Natural killer cell treated with Interleukin-12 subunit alpha and Interleukin-12 subunit beta and Interleukin-15 and Interleukin-18, amount 100 ng/mL, for 72 hours (primary cell): ENCODE results near the gene LGR4. TPM values are rescaled to one million over a fixed set of nuclear protein-coding genes. Genes with fewer than 3 reads are reported as not detected.

Experiments used
- ATAC-seq, 2 donors: fragments of 150-1000 bp; cut with Tn5 transposase in 1 of 2; sonication (Bioruptor Pico), chemical (Tn5 transposase) in 1 of 2; 2 replicates each; pipeline ENCODE4 v1.10.0; 2021
- DNase-seq: peaks from one replicate; pipeline ENCODE4 v3.0.0; 2022; ENCODE audit warnings: low spot score
- H3K27ac Mint-ChIP-seq, 2 donors: 1 replicate in 1 of 2; 2 replicates in 1 of 2; pipeline ENCODE4 v1.8.0; 2022; ENCODE audit warnings: mixed read lengths in 2 of 2, mild to moderate bottlenecking in 1 of 2, moderate library complexity in 1 of 2
- H3K27me3 Mint-ChIP-seq, 2 donors: 1 replicate in 1 of 2; 2 replicates in 1 of 2; pipeline ENCODE4 v1.8.0; 2022; ENCODE audit warnings: mixed read lengths in 2 of 2
- H3K36me3 Mint-ChIP-seq: one replicate; pipeline ENCODE4 v1.8.0; 2022; ENCODE audit warnings: mixed read lengths
- H3K4me1 Mint-ChIP-seq, 2 donors: 1 replicate in 1 of 2; 2 replicates in 1 of 2; pipeline ENCODE4 v1.8.0; 2022; ENCODE audit warnings: low read depth in 2 of 2, mixed read lengths in 2 of 2, mild to moderate bottlenecking in 1 of 2
- H3K4me3 Mint-ChIP-seq: one replicate; pipeline ENCODE4 v1.8.0; 2022; ENCODE audit warnings: mixed read lengths
- H3K9me3 Mint-ChIP-seq: 2 replicates; pipeline ENCODE4 v1.8.0; 2022; ENCODE audit warnings: mixed read lengths
- total RNA-seq, 2 donors: library from RNA; stranded (reverse); gene quantifications; one replicate each; pipeline ENCODE4 v1.2.3, GENCODE V29; 2022

The LGR4 gene
- total RNA-seq, 2 donors from 2014 or later: 0.05 TPM; not detected in 1

DNA sequence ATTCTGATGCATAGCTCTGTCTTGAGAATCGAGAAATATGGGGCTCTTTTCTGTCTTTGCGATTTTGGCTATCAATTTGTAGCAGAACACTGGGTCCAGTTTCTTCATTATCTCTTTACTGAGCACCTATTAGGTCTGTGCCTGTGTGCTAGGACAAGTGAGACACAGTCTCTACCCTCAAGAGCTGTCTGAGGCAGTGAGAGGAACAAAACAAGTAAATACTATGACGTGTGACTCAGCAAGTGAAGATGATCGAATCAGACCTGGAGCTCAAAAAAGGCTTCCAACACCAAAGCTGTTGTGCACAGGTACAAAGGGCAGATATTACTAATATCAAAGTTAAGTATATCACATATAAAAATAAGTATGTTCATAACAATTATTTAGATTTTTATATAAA, 52.4 kb downstream of the LGR4 start:
- peaks cover 5 to 10% of the 10 kb centered on the region in 2 donors for H3K27me3 Mint-ChIP-seq
- no peak overlapping the region for H3K27ac Mint-ChIP-seq
- H3K9me3 Mint-ChIP-seq: no peaks in the 10 kb centered on the region
- no peak for DNase-seq
- H3K4me3 Mint-ChIP-seq: no peak overlapping the region
- no peaks in the 10 kb centered on the region for H3K36me3 Mint-ChIP-seq
- no peaks in the 10 kb centered on the region for H3K4me1 Mint-ChIP-seq
- ATAC-seq: no peak

DNA sequence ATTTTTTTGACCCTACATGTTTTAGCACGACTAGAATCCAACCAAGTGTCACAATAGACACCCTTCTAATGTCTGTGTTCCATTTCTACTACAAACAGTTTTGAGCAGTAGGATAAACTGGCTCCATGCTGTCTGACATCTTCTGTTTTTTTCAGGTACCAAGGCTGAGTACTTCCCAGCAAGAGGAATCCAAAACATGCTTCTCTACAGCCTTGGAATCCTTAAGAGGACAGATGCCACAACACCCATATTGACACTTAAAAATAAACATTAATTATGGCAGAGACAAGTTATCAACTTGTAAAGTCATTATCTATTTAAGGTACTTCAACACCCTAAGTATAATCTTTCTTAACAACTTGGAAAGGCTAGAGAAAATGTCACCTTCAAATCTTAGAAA, 54.2 kb downstream of the LGR4 start:
- no peaks in the 10 kb centered on the region for H3K9me3 Mint-ChIP-seq
- ATAC-seq: no peak
- H3K36me3 Mint-ChIP-seq: no peaks in the 10 kb centered on the region
- H3K27me3 Mint-ChIP-seq: peaks cover 6 to 11% of the 10 kb centered on the region in 2 donors
- no peak overlapping the region for H3K4me3 Mint-ChIP-seq
- no peak overlapping the region for H3K27ac Mint-ChIP-seq
- no peak for DNase-seq
- no peaks in the 10 kb centered on the region for H3K4me1 Mint-ChIP-seq

DNA sequence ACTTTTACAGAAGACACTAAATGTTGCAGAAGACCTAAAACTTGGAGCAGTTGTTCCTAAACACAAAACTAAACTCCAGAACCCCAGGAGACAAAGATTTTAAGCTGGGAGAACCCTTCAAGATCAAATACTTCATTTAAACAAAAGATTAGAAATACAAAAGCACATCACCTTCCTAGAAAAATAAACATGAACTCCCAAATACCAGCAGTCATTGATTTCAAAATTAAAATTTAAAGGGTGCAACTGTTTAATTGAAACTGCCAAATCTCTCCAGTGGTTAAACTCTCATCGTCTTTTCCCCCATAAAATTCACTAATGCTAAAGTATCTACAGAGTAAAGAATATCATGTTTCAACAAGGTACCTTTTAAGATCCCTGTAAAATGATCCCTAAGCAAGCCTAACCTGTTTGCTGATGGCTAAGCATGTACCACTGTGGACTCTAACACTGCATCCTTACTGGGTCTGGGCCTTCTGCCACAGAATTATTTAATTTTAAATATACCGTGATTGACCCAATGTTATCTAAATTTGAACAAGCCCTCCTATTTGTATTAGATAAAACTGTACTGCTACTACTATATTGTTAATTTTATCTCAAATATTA, 55.9 kb downstream of the LGR4 start:
- H3K9me3 Mint-ChIP-seq: no peaks in the 10 kb centered on the region
- H3K27me3 Mint-ChIP-seq: peaks cover 6 to 7% of the 10 kb centered on the region in 2 donors
- no peaks in the 10 kb centered on the region for H3K4me1 Mint-ChIP-seq
- H3K4me3 Mint-ChIP-seq: no peak overlapping the region
- H3K36me3 Mint-ChIP-seq: no peaks in the 10 kb centered on the region
- ATAC-seq (no peak), DNase-seq (no peak)
- no peak overlapping the region for H3K27ac Mint-ChIP-seq

DNA sequence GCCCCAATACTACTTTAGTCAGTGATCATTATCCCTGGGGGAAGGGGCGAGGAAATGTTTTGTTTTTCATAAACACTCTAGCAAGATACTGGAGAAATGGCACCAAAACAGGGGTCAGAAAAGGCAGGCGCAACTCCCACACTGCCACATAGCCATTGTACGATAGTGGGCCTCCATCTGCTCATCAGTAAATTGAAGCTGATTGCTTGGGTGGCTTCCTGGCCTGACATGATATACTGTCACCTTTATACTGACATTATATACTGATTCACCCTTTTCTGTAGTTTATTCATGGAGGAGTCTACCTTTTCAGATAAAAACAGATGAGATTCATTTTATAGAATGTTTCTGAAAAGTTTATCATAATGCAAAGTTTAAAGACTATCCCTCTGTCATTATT, 57.9 kb downstream of the LGR4 start:
- Mint-ChIP-seq H3K27ac (no peak overlapping the region), H3K9me3 (peaks cover 2% of the 10 kb centered on the region), H3K4me3 (no peak overlapping the region), H3K36me3 (no peaks in the 10 kb centered on the region), H3K27me3 (peaks cover 6 to 7% of the 10 kb centered on the region in 2 donors), H3K4me1 (no peaks in the 10 kb centered on the region)
- no peak for DNase-seq
- ATAC-seq: no peak

DNA sequence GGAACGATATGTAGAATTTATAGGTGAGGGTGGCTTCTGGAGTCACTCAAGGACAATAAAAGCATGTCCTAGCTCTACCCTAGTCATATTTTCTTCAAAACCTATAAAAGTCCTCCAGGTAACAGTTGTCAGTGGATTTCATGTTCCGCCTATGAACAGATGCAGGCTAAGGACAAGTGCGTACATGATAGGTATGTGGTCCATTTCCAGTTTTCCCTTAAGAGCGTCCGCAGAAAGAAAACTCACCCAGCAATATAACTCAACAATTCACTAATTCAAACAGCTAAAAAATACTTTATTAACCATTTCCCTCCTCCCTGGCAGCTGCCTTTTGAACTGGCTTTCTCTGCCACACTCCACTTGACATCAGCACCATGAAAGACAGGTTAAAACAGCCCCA, 59.4 kb downstream of the LGR4 start:
- Mint-ChIP-seq H3K27ac (no peak overlapping the region), H3K4me1 (no peaks in the 10 kb centered on the region), H3K4me3 (no peak overlapping the region), H3K9me3 (peaks cover 5% of the 10 kb centered on the region), H3K27me3 (peaks cover 6 to 7% of the 10 kb centered on the region in 2 donors), H3K36me3 (no peaks in the 10 kb centered on the region)
- DNase-seq (no peak), ATAC-seq (no peak)

DNA sequence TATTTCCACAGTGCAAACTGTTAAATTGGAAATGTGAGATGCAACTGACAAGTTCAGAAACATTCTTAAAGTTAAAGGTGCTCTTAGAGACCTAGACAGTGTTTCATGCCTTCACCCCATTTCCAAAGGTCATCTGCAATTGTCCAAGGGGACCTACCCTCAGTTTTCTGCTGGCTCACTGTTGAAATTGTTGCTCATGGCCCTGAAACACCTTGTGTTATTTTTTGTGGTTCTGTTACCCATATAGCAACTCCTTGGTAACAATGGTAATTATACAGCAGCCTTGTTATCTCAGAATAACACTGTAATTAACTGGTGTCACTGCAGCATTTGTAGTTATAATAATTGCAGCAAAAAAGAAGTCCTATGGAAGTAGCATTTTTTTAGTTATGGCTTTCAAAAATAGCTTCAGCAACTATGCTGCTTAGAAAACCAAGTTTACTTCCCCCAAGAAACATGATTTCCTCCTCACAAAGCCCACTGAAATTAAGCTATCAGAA, 60.3 kb downstream of the LGR4 start:
- no peak for ATAC-seq
- peaks cover 6 to 7% of the 10 kb centered on the region in 2 donors for H3K27me3 Mint-ChIP-seq

DNA sequence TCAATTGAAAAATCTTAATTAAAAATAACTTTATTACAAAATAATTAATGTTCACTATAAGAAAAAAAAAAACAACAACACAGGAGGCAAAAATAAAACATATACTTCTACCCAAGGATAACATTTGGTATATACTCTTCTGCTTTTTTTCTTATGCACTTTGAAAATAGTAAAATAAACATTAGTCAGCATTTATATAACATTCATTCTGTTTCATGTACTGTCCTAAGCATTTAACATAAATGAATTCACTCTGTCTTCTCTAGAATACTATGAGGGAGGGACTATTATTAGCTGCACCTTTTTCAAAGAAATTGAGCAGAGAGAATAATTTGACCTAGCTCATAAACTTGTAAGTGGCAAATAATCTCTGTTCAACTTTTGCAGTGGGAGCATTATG, 61.3 kb downstream of the LGR4 start:
- H3K4me3 Mint-ChIP-seq: no peak overlapping the region
- H3K27ac Mint-ChIP-seq: no peak overlapping the region
- ATAC-seq (no peak), DNase-seq (no peak)
- no peaks in the 10 kb centered on the region for H3K36me3 Mint-ChIP-seq
- H3K9me3 Mint-ChIP-seq: peaks cover 5% of the 10 kb centered on the region
- peaks cover 6 to 7% of the 10 kb centered on the region in 2 donors for H3K27me3 Mint-ChIP-seq
- H3K4me1 Mint-ChIP-seq: no peaks in the 10 kb centered on the region

More for the DNA sequence above, 60.3 kb downstream of the LGR4 start:
- Mint-ChIP-seq H3K4me1 (no peaks in the 10 kb centered on the region), H3K9me3 (peaks cover 5% of the 10 kb centered on the region), H3K36me3 (no peaks in the 10 kb centered on the region), H3K4me3 (no peak overlapping the region), H3K27ac (no peak overlapping the region)
- DNase-seq: no peak

DNA sequence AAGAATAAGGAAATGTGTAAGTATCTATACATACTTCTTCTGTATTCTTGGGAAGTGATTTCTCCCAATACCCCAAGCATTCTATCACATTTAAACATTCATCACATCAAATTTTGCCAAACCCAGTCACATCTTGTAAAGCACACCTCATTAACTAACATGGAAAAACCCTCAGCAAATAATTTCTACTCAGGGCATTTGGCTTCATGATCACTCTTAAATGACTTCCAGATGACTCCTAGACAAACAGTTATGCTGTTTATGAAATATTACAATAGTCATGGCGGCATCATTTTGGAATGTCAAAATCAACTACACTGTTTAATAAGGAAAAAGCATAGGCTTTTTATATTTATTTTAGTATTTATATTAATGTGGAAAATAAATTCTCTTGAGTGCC, 62.3 kb downstream of the LGR4 start:
- H3K9me3 Mint-ChIP-seq: peaks cover 5% of the 10 kb centered on the region
- no peak overlapping the region for H3K4me3 Mint-ChIP-seq
- no peaks in the 10 kb centered on the region for H3K36me3 Mint-ChIP-seq
- peaks cover 4% of the 10 kb centered on the region in 2 donors for H3K27me3 Mint-ChIP-seq
- H3K27ac Mint-ChIP-seq: no peak overlapping the region
- ATAC-seq (no peak), DNase-seq (no peak)
- H3K4me1 Mint-ChIP-seq: no peaks in the 10 kb centered on the region

DNA sequence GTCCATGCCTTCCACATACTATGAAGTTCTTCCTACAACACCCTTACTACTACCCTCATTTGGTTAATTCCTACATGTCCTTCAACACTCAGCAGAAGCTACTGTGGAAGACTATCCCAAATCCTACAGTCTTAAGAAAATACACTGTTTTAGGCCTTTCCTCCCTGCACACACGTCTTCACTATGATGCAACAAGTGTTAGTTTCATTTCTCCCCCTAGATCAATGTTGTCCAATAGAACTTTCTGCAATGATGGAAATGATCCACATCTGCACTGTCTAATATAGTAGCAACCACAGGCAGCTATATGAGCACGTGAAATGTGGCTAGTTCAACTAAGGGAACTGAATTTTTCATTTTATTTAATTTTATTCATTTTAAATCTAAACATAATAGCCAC, 62.8 kb downstream of the LGR4 start:
- Mint-ChIP-seq H3K4me3 (no peak overlapping the region), H3K36me3 (no peaks in the 10 kb centered on the region), H3K9me3 (peaks cover 5% of the 10 kb centered on the region), H3K27me3 (peaks cover 0 to 3% of the 10 kb centered on the region in 2 donors), H3K27ac (no peak overlapping the region), H3K4me1 (no peaks in the 10 kb centered on the region)
- no peak for ATAC-seq
- DNase-seq: no peak

DNA sequence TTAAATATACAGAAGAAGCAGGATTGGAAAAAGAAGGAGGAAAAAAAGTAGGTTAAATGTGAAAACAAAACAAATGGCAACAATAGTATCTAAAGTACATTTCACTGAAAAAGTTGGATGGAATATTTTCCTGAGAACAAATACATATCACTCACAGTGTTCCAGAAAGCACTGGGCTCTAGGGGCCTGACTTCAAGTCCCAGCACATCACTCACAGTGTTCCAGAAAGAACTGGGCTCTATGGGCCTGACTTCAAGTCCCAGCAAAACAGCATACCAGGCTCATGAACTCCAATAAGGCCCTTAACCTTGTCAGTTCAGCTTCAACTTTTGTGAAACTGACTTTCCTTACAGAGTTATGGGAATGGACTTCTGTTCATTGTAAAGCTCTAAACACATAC, 63.5 kb downstream of the LGR4 start:
- no peak for ATAC-seq

DNA sequence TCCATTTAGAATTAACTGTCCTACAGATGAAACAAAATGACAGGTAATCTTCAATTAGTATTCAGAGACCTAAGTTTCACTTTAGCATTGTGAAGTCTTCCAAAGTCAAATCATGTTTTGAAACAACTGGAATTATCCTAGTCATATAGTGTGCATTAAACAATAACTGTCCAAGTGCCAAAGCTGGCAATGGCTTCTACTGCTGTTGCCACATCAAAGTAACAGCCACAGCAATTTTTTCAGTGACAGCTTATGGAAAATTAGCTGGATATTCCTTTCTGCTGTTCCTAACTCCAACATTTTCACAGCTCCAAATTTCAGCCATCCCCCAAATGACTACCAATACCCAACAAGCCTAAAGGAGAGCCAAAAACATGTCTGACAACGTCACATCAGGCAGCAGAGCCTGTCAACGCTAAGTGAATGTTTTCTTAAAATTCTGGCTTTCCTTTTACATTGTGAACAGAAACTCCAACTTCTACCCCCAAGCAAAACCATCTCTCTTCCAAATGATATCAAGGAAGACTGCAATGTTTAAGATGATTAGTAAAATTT, 64.3 kb downstream of the LGR4 start:
- DNase-seq: no peak
- H3K4me1 Mint-ChIP-seq: no peaks in the 10 kb centered on the region
- no peak overlapping the region for H3K27ac Mint-ChIP-seq
- peaks cover 5% of the 10 kb centered on the region for H3K9me3 Mint-ChIP-seq
- no peak for ATAC-seq
- no peak overlapping the region for H3K4me3 Mint-ChIP-seq
- no peaks in the 10 kb centered on the region for H3K27me3 Mint-ChIP-seq
- H3K36me3 Mint-ChIP-seq: no peaks in the 10 kb centered on the region

More for the DNA sequence above, 63.5 kb downstream of the LGR4 start:
- Mint-ChIP-seq H3K27me3 (peaks cover 0 to 3% of the 10 kb centered on the region in 2 donors), H3K4me3 (no peak overlapping the region), H3K36me3 (no peaks in the 10 kb centered on the region), H3K4me1 (no peaks in the 10 kb centered on the region), H3K9me3 (peaks cover 5% of the 10 kb centered on the region), H3K27ac (no peak overlapping the region)
- DNase-seq: no peak

DNA sequence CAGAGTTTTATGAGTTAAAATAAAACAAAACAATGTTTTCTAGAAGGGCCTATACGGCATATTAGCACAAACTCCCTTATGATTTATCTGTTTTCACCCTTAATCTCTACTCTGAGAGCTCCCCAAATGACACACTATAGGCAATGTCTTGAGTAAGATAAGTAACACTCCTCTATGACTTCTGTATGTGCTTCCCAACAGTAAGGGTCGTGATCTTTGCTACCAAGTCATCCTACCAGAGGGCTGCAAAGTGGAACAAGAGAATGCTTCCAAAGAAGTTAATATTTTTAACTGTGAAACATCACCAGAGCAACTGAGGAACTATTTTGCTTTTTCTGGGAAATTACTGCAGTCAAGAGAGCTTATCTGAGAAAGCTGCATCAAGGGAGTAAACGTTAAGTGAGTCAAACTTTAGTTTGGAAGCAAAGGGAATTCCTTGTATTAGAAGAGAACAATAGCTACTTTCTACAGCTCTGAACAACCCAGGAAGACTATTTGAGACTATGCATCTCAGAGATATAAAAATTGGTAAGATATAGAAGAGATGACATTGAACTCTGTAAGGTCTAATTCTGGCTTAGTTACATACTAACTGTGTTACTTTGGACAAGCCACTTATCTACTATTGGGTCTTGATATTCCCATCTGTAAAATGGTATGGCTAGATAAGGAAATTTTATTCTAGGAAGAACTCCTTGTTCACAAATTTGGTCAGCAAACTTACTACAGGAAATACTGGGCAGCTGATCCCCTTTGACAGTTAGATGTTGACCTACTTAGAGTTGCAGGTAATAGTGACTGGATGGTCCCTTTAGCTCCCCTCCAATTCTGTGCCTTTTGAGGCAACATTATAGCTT, 65.9 kb downstream of the LGR4 start:
- no peaks in the 10 kb centered on the region for H3K4me1 Mint-ChIP-seq
- no peak overlapping the region for H3K4me3 Mint-ChIP-seq
- H3K9me3 Mint-ChIP-seq: peaks cover 5% of the 10 kb centered on the region
- no peaks in the 10 kb centered on the region for H3K27me3 Mint-ChIP-seq
- ATAC-seq (no peak), DNase-seq (no peak)
- no peak overlapping the region for H3K27ac Mint-ChIP-seq
- no peaks in the 10 kb centered on the region for H3K36me3 Mint-ChIP-seq

DNA sequence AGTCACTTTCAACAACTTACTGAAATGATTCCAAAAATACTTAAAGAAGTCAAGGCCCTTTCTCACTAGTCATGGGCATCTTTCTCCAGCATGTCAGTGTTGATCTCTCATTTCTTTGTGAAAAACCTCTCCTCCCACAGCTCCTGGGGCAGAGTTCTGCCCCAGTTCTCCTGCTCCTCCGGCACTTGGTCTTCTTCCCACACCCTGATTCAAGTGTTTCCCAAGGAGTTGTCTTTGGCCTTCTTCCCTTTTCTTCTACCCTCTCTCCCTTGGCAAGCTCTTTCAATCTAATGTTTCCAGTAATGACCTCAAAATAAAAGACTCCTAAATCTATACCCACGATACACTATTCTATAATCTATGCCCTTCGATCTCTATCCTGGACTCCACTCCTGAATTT, 67.5 kb downstream of the LGR4 start:
- DNase-seq: no peak
- ATAC-seq: no peak
- Mint-ChIP-seq H3K27ac (no peak overlapping the region), H3K9me3 (peaks cover 5% of the 10 kb centered on the region), H3K27me3 (no peaks in the 10 kb centered on the region), H3K36me3 (no peaks in the 10 kb centered on the region), H3K4me3 (no peak overlapping the region), H3K4me1 (no peaks in the 10 kb centered on the region)

DNA sequence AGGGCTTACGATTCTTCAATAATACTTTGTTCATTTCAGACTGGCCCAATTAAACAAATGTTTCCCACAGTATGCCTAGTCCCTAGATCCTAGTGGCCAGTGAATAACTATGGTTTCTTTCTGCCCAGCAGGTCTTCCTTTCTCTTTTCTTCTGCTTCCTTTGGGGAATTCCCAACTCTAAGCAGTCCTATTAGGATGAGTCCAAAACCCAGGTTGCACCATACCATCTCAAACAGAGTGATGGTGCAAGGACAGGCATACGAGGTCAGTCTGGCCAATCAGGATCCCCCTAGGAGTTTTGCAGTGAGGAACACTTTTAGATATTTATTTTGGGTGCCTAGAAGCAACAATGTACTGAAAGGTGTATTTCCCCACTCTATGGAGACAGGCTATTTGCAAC, 68.2 kb downstream of the LGR4 start:
- no peak for DNase-seq
- H3K27ac Mint-ChIP-seq: no peak overlapping the region
- no peak overlapping the region for H3K4me3 Mint-ChIP-seq
- H3K4me1 Mint-ChIP-seq: no peaks in the 10 kb centered on the region
- ATAC-seq: no peak
- H3K27me3 Mint-ChIP-seq: no peaks in the 10 kb centered on the region
- H3K36me3 Mint-ChIP-seq: no peaks in the 10 kb centered on the region
- peaks cover 2% of the 10 kb centered on the region for H3K9me3 Mint-ChIP-seq
